Neural cell (in vitro differentiated cells): Measurements from ENCODE around the gene CTRB1. TPM values are rescaled to one million over a fixed set of nuclear protein-coding genes. Genes with fewer than 3 reads are reported as not detected.

ENCODE experiments used
- H2AFZ ChIP-seq: fragments of 200-600, 300-800 bp; sonication (generic), shearing (Covaris generic); 2 replicates; pipeline ENCODE4 v1.6.0; 2014; ENCODE audit warnings: low read depth, mild to moderate bottlenecking, antibody characterized with exemption, low read length, moderate library complexity
- H3F3A ChIP-seq: fragments of 200-600 bp; shearing (Covaris generic); 2 replicates; pipeline ENCODE4 v1.6.1; 2016; ENCODE audit warnings: mild to moderate bottlenecking, moderate library complexity, mixed read lengths, antibody characterized with exemption, low read length; ENCODE audit not compliant: insufficient read depth, poor library complexity, severe bottlenecking
- H3K27ac ChIP-seq: fragments of 200-600, 300-800 bp; sonication (generic), shearing (Covaris generic); 2 replicates; pipeline ENCODE4 v1.5.1; 2014; ENCODE audit warnings: mild to moderate bottlenecking, low read length, moderate library complexity
- H3K27me3 ChIP-seq: fragments of 300-800, 200-600 bp; sonication (generic), shearing (Covaris generic); 2 replicates; pipeline ENCODE4 v1.6.0; 2014; ENCODE audit warnings: mild to moderate bottlenecking, low read depth, low read length, moderate library complexity; ENCODE audit not compliant: insufficient read depth
- H3K36me3 ChIP-seq: fragments of 300-800, 200-600 bp; sonication (generic), shearing (Covaris generic); 2 replicates; pipeline ENCODE4 v1.5.1; 2014; ENCODE audit warnings: mild to moderate bottlenecking, antibody characterized with exemption, low read length, moderate library complexity; ENCODE audit not compliant: insufficient read depth
- H3K4me2 ChIP-seq: fragments of 300-800, 200-600 bp; sonication (generic), shearing (Covaris generic); 2 replicates; pipeline ENCODE4 v1.6.0; 2014; ENCODE audit warnings: mild to moderate bottlenecking, low read length
- H3K4me3 ChIP-seq: fragments of 300-800, 200-600 bp; sonication (generic), shearing (Covaris generic); 2 replicates; pipeline ENCODE4 v1.5.1; 2014; ENCODE audit warnings: mild to moderate bottlenecking, low read length, moderate library complexity
- H3K79me2 ChIP-seq: fragments of 200-600 bp; shearing (Covaris generic); replicated peaks from 2 replicates; pipeline ENCODE4 v1.6.0; 2014; ENCODE audit warnings: mild to moderate bottlenecking, low read length, moderate library complexity; ENCODE audit not compliant: insufficient read depth
- H3K9ac ChIP-seq: fragments of 300-800, 200-600 bp; sonication (generic), shearing (Covaris generic); 2 replicates; pipeline ENCODE4 v1.6.1; 2016; ENCODE audit warnings: mild to moderate bottlenecking, low read length, mixed read lengths
- H3K9me2 ChIP-seq: fragments of 200-600 bp; shearing (Covaris generic); 2 replicates; pipeline ENCODE4 v1.6.1; 2016; ENCODE audit warnings: mild to moderate bottlenecking, low read length, mixed read lengths; ENCODE audit not compliant: insufficient read depth
- H3K9me3 ChIP-seq: fragments of 200-600, 300-800 bp; sonication (generic), shearing (Covaris generic); 2 replicates; pipeline ENCODE4 v1.6.1; 2016; ENCODE audit warnings: mild to moderate bottlenecking, mixed run types, low read length, moderate library complexity, mixed read lengths
- H4K20me1 ChIP-seq: fragments of 200-600 bp; shearing (Covaris generic); 2 replicates; pipeline ENCODE4 v1.6.1; 2016; ENCODE audit warnings: mild to moderate bottlenecking, mixed run types; ENCODE audit not compliant: insufficient read depth
- CTCF ChIP-seq: fragments of 450-650 bp; IDR thresholded peaks from 2 replicates; pipeline ENCODE4 v1.5.1; 2014; ENCODE audit warnings: antibody characterized with exemption, mild to moderate bottlenecking, moderate library complexity; ENCODE audit not compliant: poor library complexity, severe bottlenecking
- EP300 ChIP-seq: fragments of 450-650 bp; conservative IDR thresholded peaks from 2 replicates; pipeline ENCODE4 v1.6.1; 2014; ENCODE audit warnings: antibody characterized with exemption, mild to moderate bottlenecking, moderate library complexity; ENCODE audit not compliant: poor library complexity, severe bottlenecking
- EZH2 ChIP-seq: fragments of 200-600, 300-800 bp; shearing (Covaris generic), sonication (generic); IDR thresholded peaks from 2 replicates; pipeline ENCODE4 v1.6.1; 2014; ENCODE audit warnings: antibody characterized with exemption, low read length, borderline replicate concordance, mild to moderate bottlenecking; ENCODE audit not compliant: insufficient read depth, poor library complexity, severe bottlenecking
- MXI1 ChIP-seq: fragments of 450-650 bp; conservative IDR thresholded peaks from 2 replicates; pipeline ENCODE4 v1.6.1; 2014; ENCODE audit warnings: antibody characterized with exemption, mild to moderate bottlenecking; ENCODE audit not compliant: poor library complexity, severe bottlenecking
- POLR2AphosphoS5 ChIP-seq: IDR thresholded peaks from 2 replicates; pipeline ENCODE4 v1.6.1; 2012
- RAD21 ChIP-seq: fragments of 450-650 bp; conservative IDR thresholded peaks from 2 replicates; pipeline ENCODE4 v1.6.1; 2014; ENCODE audit warnings: antibody characterized with exemption, mild to moderate bottlenecking, moderate library complexity
- REST ChIP-seq: IDR thresholded peaks from 2 replicates; pipeline ENCODE4 v1.6.1; 2012; ENCODE audit warnings: borderline replicate concordance
- SMC3 ChIP-seq: fragments of 450-650 bp; conservative IDR thresholded peaks from 2 replicates; pipeline ENCODE4 v1.6.1; 2014; ENCODE audit warnings: antibody characterized with exemption, mild to moderate bottlenecking, moderate library complexity; ENCODE audit not compliant: poor library complexity
- TAF1 ChIP-seq: IDR thresholded peaks from 2 replicates; pipeline ENCODE4 v1.6.1; 2012; ENCODE audit warnings: low read depth
- polyA plus RNA-seq: library from polyadenylated mRNA; depleted of rRNA; stranded (reverse); fragments of >200 nt; gene quantifications from 2 replicates; pipeline ENCODE4 v1.2.3, GENCODE V29; 2014

CTRB1 gene
- polyA plus RNA-seq, 1 donor from 2014 or later = not detected

- H4K20me1 ChIP-seq = peaks cover 6% of the 10 kb centered on the region
- no peaks in the 10 kb centered on the region for H3K27me3 ChIP-seq
- H3K27ac ChIP-seq = peak overlapping the region; percentile 49
- no peak overlapping the region for H2AFZ ChIP-seq
- no peak overlapping the region for H3K4me2 ChIP-seq
- H3K9ac ChIP-seq = peak overlapping the region; percentile 38
- peak overlapping the region; percentile 54 for H3K4me3 ChIP-seq
- peaks cover 36% of the 10 kb centered on the region for H3K79me2 ChIP-seq
- H3K9me3 ChIP-seq = no peaks in the 10 kb centered on the region
- no peaks in the 10 kb centered on the region for H3F3A ChIP-seq
- TF ChIP-seq REST (no peak), TAF1 (no peak), EZH2 (no peak), MXI1 (no peak), CTCF (no peak), RAD21 (no peak), SMC3 (no peak), EP300 (no peak), POLR2AphosphoS5 (no peak)
- no peaks in the 10 kb centered on the region for H3K9me2 ChIP-seq
- no peaks in the 10 kb centered on the region for H3K36me3 ChIP-seq
These were observed 33.5 kb downstream of the CTRB1 start for GRCh38 chr16:75252049-75252864.

- peaks cover 37% of the 10 kb centered on the region for H3K79me2 ChIP-seq
- no peaks in the 10 kb centered on the region for H3K9me2 ChIP-seq
- H4K20me1 ChIP-seq = peaks cover 6% of the 10 kb centered on the region
- H3K27ac ChIP-seq = no peak overlapping the region
- H3K9ac ChIP-seq = no peak overlapping the region
- H3F3A ChIP-seq = no peaks in the 10 kb centered on the region
- no peak overlapping the region for H3K4me2 ChIP-seq
- H3K27me3 ChIP-seq = no peaks in the 10 kb centered on the region
- no peak overlapping the region for H2AFZ ChIP-seq
- no peak for TF ChIP-seq REST
- TF ChIP-seq TAF1 = no peak
- TF ChIP-seq EP300 = no peak
- TF ChIP-seq EZH2 = no peak
- no peak for TF ChIP-seq RAD21
- no peak for TF ChIP-seq CTCF
- H3K36me3 ChIP-seq = no peaks in the 10 kb centered on the region
- no peaks in the 10 kb centered on the region for H3K9me3 ChIP-seq
- H3K4me3 ChIP-seq = no peak overlapping the region
These were observed 34.4 kb downstream of the CTRB1 start for GRCh38 chr16:75252946-75253911.
